IPS-18a (cell line): ENCODE results near the gene FOXN4.

Experiments
- H3K27ac ChIP-seq: one replicate; pipeline ENCODE4 v1.5.1; 2013; ENCODE audit warnings: low read length
- H3K27me3 ChIP-seq: one replicate; pipeline ENCODE4 v1.6.1; 2013; ENCODE audit warnings: mild to moderate bottlenecking, low read length; ENCODE audit not compliant: control insufficient read depth, insufficient read depth
- H3K36me3 ChIP-seq: one replicate; pipeline ENCODE4 v1.6.1; 2013; ENCODE audit warnings: low read depth, low read length; ENCODE audit not compliant: control insufficient read depth
- H3K4me1 ChIP-seq: one replicate; pipeline ENCODE4 v1.6.1; 2013; ENCODE audit warnings: low read depth, low read length; ENCODE audit not compliant: control insufficient read depth
- H3K4me3 ChIP-seq: one replicate; pipeline ENCODE4 v1.5.1; 2013; ENCODE audit warnings: low read length
- H3K9ac ChIP-seq: one replicate; pipeline ENCODE4 v1.6.1; 2013; ENCODE audit warnings: mild to moderate bottlenecking, low read length, moderate library complexity
- H3K9me3 ChIP-seq: one replicate; pipeline ENCODE4 v1.6.1; 2013; ENCODE audit warnings: low read depth, low read length; ENCODE audit not compliant: control insufficient read depth

Gene FOXN4

DNA sequence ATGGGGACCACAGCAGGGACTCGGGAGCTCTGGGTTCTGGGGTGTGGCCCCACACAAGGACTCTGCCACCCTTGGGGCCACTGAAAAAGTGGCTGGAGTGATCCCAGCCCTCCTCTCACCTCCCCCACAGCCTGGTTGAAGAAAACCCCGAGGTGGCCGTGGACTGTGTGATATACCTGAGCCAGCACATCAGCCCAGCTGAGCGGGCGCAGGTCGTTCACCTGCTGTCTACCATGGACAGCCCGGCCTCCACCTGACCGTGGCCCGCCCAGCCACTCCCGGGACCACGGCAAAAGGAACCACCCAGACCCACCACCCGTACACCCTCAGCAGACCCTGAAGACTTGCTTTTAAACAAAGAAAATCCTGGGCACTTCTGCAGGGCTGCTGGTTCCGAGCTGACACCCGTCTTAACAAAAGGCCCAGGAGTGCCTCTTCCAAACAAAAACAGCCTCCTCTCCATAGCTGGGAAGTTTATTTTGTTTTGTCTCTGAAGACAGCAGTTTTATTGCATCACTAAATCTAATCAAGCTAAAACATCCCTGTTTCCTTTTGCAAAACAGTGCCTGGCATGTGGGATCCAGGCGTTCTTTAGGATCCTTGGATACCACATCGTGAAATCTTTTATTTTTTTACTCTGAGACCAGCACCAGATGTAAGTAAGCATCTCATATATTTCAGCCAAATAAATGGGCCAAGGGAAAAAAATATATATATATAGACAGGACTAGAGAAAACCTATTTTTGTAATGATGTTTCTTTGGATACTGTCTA, 42.8 kb downstream of the FOXN4 start:
- Histone ChIP-seq H3K9me3 (no peaks in the 10 kb centered on the region), H3K4me1 (no peaks in the 10 kb centered on the region), H3K36me3 (peaks cover 3% of the 10 kb centered on the region), H3K27ac (no peak overlapping the region), H3K9ac (no peak overlapping the region), H3K4me3 (no peak overlapping the region), H3K27me3 (no peaks in the 10 kb centered on the region)

- H3K27me3 ChIP-seq: no peaks in the 10 kb centered on the region
- no peak overlapping the region for H3K27ac ChIP-seq
- no peak overlapping the region for H3K9ac ChIP-seq
- H3K9me3 ChIP-seq: no peaks in the 10 kb centered on the region
- no peaks in the 10 kb centered on the region for H3K4me1 ChIP-seq
- H3K4me3 ChIP-seq: no peak overlapping the region
- peaks cover 3% of the 10 kb centered on the region for H3K36me3 ChIP-seq
Observed at GRCh38 chr12:109264943-109265650, 44.0 kb downstream of the FOXN4 start.

GRCh38 chr12:109264095-109264942, 44.8 kb downstream of the FOXN4 start:
- H3K4me3 ChIP-seq: no peak overlapping the region
- H3K36me3 ChIP-seq: peaks cover 3% of the 10 kb centered on the region

GRCh38 chr12:109263439-109263838, 45.6 kb downstream of the FOXN4 start:
- no peaks in the 10 kb centered on the region for H3K4me1 ChIP-seq
- H3K27ac ChIP-seq: no peak overlapping the region
- no peaks in the 10 kb centered on the region for H3K9me3 ChIP-seq
- H3K27me3 ChIP-seq: no peaks in the 10 kb centered on the region
- H3K36me3 ChIP-seq: peaks cover 3% of the 10 kb centered on the region
- no peak overlapping the region for H3K4me3 ChIP-seq
- H3K9ac ChIP-seq: no peak overlapping the region

More at GRCh38 chr12:109264095-109264942, 44.8 kb downstream of the FOXN4 start:
- Histone ChIP-seq H3K9me3 (no peaks in the 10 kb centered on the region), H3K27me3 (no peaks in the 10 kb centered on the region), H3K4me1 (no peaks in the 10 kb centered on the region), H3K9ac (no peak overlapping the region), H3K27ac (no peak overlapping the region)

DNA sequence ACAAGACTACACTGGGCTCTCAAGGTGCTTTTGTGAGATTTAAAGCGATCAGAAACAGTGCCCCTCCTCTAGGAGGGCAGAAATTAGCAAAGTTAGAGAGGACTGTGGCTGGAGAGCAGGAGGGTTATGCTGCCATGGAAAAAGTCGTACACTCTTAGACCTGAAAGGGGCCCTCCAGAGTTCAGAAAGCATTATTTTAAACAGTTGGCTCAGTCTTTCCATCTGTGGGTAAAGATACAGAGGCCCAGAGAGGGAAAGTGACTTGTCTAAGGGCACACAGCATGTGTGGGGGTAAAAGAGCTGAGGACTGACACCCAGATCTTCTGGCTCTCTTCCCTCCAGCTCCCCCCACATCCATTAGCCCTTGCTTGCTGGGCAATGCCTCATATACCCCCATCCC, 47.1 kb downstream of the FOXN4 start:
- Histone ChIP-seq H3K36me3 (peaks cover 3% of the 10 kb centered on the region), H3K4me1 (no peaks in the 10 kb centered on the region), H3K9me3 (no peaks in the 10 kb centered on the region), H3K9ac (no peak overlapping the region), H3K27me3 (no peaks in the 10 kb centered on the region), H3K27ac (no peak overlapping the region), H3K4me3 (no peak overlapping the region)

- Histone ChIP-seq H3K9me3 (no peaks in the 10 kb centered on the region), H3K4me3 (no peak overlapping the region), H3K27me3 (no peaks in the 10 kb centered on the region), H3K36me3 (peaks cover 3% of the 10 kb centered on the region), H3K9ac (no peak overlapping the region), H3K27ac (no peak overlapping the region), H3K4me1 (no peaks in the 10 kb centered on the region)
Observed at GRCh38 chr12:109261087-109261486, 48.0 kb downstream of the FOXN4 start.

GRCh38 chr12:109259545-109259895, 49.6 kb downstream of the FOXN4 start:
- H3K4me3 ChIP-seq: no peak overlapping the region
- no peaks in the 10 kb centered on the region for H3K9me3 ChIP-seq
- H3K27me3 ChIP-seq: no peaks in the 10 kb centered on the region
- H3K4me1 ChIP-seq: no peaks in the 10 kb centered on the region
- no peaks in the 10 kb centered on the region for H3K36me3 ChIP-seq
- H3K27ac ChIP-seq: no peak overlapping the region
- H3K9ac ChIP-seq: no peak overlapping the region

DNA sequence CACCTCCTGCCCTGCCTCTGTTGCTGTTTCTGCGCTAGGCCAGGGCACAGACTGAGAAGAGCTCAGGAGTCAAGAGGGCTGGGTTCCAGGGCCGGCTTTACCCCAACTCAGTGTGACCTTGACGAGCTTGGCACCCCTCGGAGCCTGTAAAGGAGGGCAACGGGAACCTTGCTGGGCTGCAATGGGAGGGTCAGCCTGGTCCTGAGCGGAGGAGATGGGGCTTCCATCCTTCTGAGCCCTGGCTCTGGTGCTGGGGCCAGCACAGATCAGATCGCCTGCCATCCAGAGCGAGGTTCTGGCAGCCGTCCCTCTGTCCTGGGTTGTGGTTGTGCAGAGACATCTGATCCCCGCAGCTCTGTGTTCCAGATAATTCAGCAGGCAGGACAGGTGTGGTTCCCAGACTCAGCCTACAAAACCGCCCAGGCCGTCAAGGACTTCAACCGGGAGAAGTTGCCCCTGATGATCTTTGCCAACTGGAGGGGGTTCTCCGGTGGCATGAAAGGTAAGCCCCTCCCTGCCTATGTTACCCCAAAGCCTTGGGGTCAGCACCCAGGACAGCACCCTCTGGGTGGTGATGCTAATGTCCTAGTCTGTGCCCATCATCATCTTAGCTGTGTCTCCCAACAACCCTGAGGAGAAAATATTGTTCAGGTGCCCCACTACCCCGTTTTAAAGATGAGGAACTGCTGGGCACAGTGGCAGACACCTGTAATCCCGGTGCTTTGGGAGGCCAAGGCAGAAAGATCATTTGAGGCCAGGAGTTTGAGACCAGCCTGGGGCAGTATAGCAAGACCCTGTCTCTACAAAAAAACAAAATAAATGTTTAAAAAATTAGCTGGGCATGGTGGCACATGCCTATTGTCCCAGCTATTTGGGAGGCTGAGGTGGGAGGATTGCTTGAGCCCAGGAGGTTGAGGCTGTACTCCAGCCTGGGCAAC, 50.2 kb downstream of the FOXN4 start:
- no peaks in the 10 kb centered on the region for H3K27me3 ChIP-seq
- H3K9ac ChIP-seq: no peak overlapping the region
- H3K27ac ChIP-seq: no peak overlapping the region
- peaks cover 2% of the 10 kb centered on the region for H3K9me3 ChIP-seq
- no peaks in the 10 kb centered on the region for H3K4me1 ChIP-seq
- H3K4me3 ChIP-seq: no peak overlapping the region
- H3K36me3 ChIP-seq: no peaks in the 10 kb centered on the region

- Histone ChIP-seq H3K27ac (no peak overlapping the region), H3K9ac (no peak overlapping the region), H3K4me3 (no peak overlapping the region), H3K36me3 (no peaks in the 10 kb centered on the region), H3K27me3 (no peaks in the 10 kb centered on the region), H3K9me3 (peaks cover 9% of the 10 kb centered on the region), H3K4me1 (no peaks in the 10 kb centered on the region)
Observed at GRCh38 chr12:109258201-109258600, 50.9 kb downstream of the FOXN4 start.

GRCh38 chr12:109256011-109256410, 53.1 kb downstream of the FOXN4 start:
- peaks cover 9% of the 10 kb centered on the region for H3K9me3 ChIP-seq
- no peak overlapping the region for H3K9ac ChIP-seq
- no peaks in the 10 kb centered on the region for H3K27me3 ChIP-seq
- H3K36me3 ChIP-seq: no peaks in the 10 kb centered on the region
- no peak overlapping the region for H3K4me3 ChIP-seq
- H3K27ac ChIP-seq: no peak overlapping the region
- H3K4me1 ChIP-seq: no peaks in the 10 kb centered on the region

- Histone ChIP-seq H3K4me1 (no peaks in the 10 kb centered on the region), H3K4me3 (no peak overlapping the region), H3K9me3 (peaks cover 9% of the 10 kb centered on the region), H3K9ac (no peak overlapping the region), H3K27me3 (no peaks in the 10 kb centered on the region), H3K36me3 (no peaks in the 10 kb centered on the region), H3K27ac (no peak overlapping the region)
Observed at GRCh38 chr12:109255377-109255776, 53.7 kb downstream of the FOXN4 start.
